ENCODE results near the gene SCUBE1. TPM values are rescaled to one million over a fixed set of nuclear protein-coding genes. Genes with fewer than 3 reads are reported as not detected.

The SCUBE1 gene
- total RNA-seq, 1 experiment from 2014 or later, result not detected

DNA sequence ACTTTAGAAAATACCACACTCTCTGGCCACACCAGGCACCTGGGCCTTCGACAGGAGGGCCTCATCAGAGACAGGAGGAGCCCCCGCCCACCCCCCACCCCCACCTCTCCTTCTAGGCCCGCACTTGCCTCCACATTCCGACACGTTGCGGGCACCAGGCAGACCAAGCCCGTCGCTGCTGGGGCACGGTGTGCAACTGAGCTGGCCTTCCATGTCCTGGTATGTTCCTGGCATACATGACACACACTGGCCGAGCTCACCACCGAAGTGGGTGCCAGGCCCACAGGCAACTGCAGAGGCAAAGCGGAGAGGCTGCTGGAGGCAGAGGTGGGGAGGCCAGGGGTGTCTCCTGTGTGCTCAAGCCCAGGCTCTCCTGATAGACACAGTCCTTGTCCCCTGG lies 129.2 kb downstream of the SCUBE1 start:
- Histone ChIP-seq H3K27me3 (ENCODE audit: insufficient read depth, low read depth) (peaks cover 32% of the 10 kb centered on the region), H3K36me3 (ENCODE audit: low read depth) (no peaks in the 10 kb centered on the region), H3K4me3 (no peak overlapping the region), H3K4me2 (no peak overlapping the region), H3K79me2 (ENCODE audit: low read depth) (no peaks in the 10 kb centered on the region), H2AFZ (no peak overlapping the region), H3K27ac (no peak overlapping the region), H3K4me1 (replicated peaks; ENCODE audit: insufficient read depth) (no peaks in the 10 kb centered on the region), H3K9me3 (ENCODE audit: insufficient read depth, low read depth) (no peaks in the 10 kb centered on the region), H4K20me1 (ENCODE audit: insufficient read depth) (no peaks in the 10 kb centered on the region), H3F3A (ENCODE audit: insufficient read depth, low read depth) (no peaks in the 10 kb centered on the region), H3K9me2 (ENCODE audit: insufficient read depth) (no peaks in the 10 kb centered on the region)
- intact Hi-C loops (cut with micrococcal nuclease; ENCODE audit: unreplicated experiment), result no loop called here
- no TSS peak for BruUV-seq (replicated peaks)
- TF ChIP-seq EZH2 (IDR thresholded peaks at IDR 0.05; ENCODE audit: low read depth), result no peak
- TF ChIP-seq CTCF (conservative IDR thresholded peaks at IDR 0.05), result no peak
- ChIA-PET CTCF (no interaction called here), POLR2A (ENCODE audit: unreplicated experiment) (no interaction called here)
- no peak for DNase-seq

GRCh38 chr22:43213051-43213450 lies 130.1 kb downstream of the SCUBE1 start:
- no peaks in the 10 kb centered on the region for H3K36me3 ChIP-seq (ENCODE audit: low read depth)
- H3K27me3 ChIP-seq (ENCODE audit: insufficient read depth, low read depth), result peaks cover 40% of the 10 kb centered on the region
- no peaks in the 10 kb centered on the region for H3K79me2 ChIP-seq (ENCODE audit: low read depth)
- H3K27ac ChIP-seq, result no peak overlapping the region
- H2AFZ ChIP-seq, result no peak overlapping the region
- H3K4me3 ChIP-seq, result no peak overlapping the region
- ChIA-PET CTCF (no interaction called here), POLR2A (ENCODE audit: unreplicated experiment) (no interaction called here)
- H3K9me3 ChIP-seq (ENCODE audit: insufficient read depth, low read depth), result no peaks in the 10 kb centered on the region
- H3K9me2 ChIP-seq (ENCODE audit: insufficient read depth), result no peaks in the 10 kb centered on the region
- no peaks in the 10 kb centered on the region; the same call in 1 of the 2 replicates for H4K20me1 ChIP-seq (ENCODE audit: insufficient read depth)
- H3K4me2 ChIP-seq, result no peak overlapping the region
- TF ChIP-seq EZH2 (IDR thresholded peaks at IDR 0.05; ENCODE audit: low read depth) (no peak), CTCF (conservative IDR thresholded peaks at IDR 0.05) (no peak)
- intact Hi-C loops (cut with micrococcal nuclease; ENCODE audit: unreplicated experiment), result no loop called here
- H3F3A ChIP-seq (ENCODE audit: insufficient read depth, low read depth), result no peaks in the 10 kb centered on the region
- BruUV-seq (replicated peaks), result no TSS peak
- H3K4me1 ChIP-seq (replicated peaks; ENCODE audit: insufficient read depth), result no peaks in the 10 kb centered on the region
- no peak for DNase-seq

GRCh38 chr22:43212434-43212952 lies 130.7 kb downstream of the SCUBE1 start:
- Histone ChIP-seq H3K4me2 (no peak overlapping the region), H3K27me3 (ENCODE audit: insufficient read depth, low read depth) (peaks cover 45% of the 10 kb centered on the region), H3K4me1 (replicated peaks; ENCODE audit: insufficient read depth) (no peaks in the 10 kb centered on the region), H3K9me3 (ENCODE audit: insufficient read depth, low read depth) (no peaks in the 10 kb centered on the region), H3K79me2 (ENCODE audit: low read depth) (no peaks in the 10 kb centered on the region), H3K4me3 (no peak overlapping the region), H3K27ac (no peak overlapping the region), H3K9me2 (ENCODE audit: insufficient read depth) (no peaks in the 10 kb centered on the region), H3K36me3 (ENCODE audit: low read depth) (no peaks in the 10 kb centered on the region), H2AFZ (no peak overlapping the region), H4K20me1 (ENCODE audit: insufficient read depth) (no peaks in the 10 kb centered on the region; the same call in 1 of the 2 replicates), H3F3A (ENCODE audit: insufficient read depth, low read depth) (no peaks in the 10 kb centered on the region)
- no TSS peak for BruUV-seq (replicated peaks)
- DNase-seq, result no peak
- intact Hi-C loops (cut with micrococcal nuclease; ENCODE audit: unreplicated experiment), result no loop called here
- TF ChIP-seq CTCF (conservative IDR thresholded peaks at IDR 0.05) (no peak), EZH2 (IDR thresholded peaks at IDR 0.05; ENCODE audit: low read depth) (no peak)
- ChIA-PET CTCF (no interaction called here), POLR2A (ENCODE audit: unreplicated experiment) (no interaction called here)

Data from PC-9 (cell line).